Measurements from ENCODE around the gene ERMARD.
A peak's percentile ranks its signal among the peaks of the same experiment; 100 is the strongest.

Gene ERMARD

GRCh38 chr6:169798764-169799473, 47.5 kb downstream of the ERMARD start:
- intact Hi-C loops (cut with DNase I): loop anchor here (10.0 kb wide), 1 partner anchor 496 kb away; the partner anchor contains the start of gene DLL1
- DNase-seq: no peak

GRCh38 chr6:169799474-169799926, 48.1 kb downstream of the ERMARD start:
- intact Hi-C loops (cut with DNase I): loop anchor here (10.0 kb wide), 1 partner anchor 495 kb away; the partner anchor contains the start of gene DLL1
- DNase-seq: peak in 2 of 10 donors; percentile 35 to 70

GRCh38 chr6:169800116-169800667, 48.8 kb downstream of the ERMARD start:
- intact Hi-C loops (cut with DNase I): no loop called here
- peak in 1 of 10 donors; percentile 80 for DNase-seq

GRCh38 chr6:169800668-169801395, 49.4 kb downstream of the ERMARD start:
- intact Hi-C loops (cut with DNase I): no loop called here
- peak; percentile 51 to 96 (median 69) for DNase-seq

- intact Hi-C loops (cut with DNase I): no loop called here
- DNase-seq: peak in 2 of 10 donors; percentile 77 to 82
Observed at GRCh38 chr6:169801396-169802160, 50.2 kb downstream of the ERMARD start.

- intact Hi-C loops (cut with DNase I): no loop called here
- DNase-seq: no peak
Observed at GRCh38 chr6:169802790-169803189, 51.4 kb downstream of the ERMARD start.

- intact Hi-C loops (cut with DNase I): no loop called here
- DNase-seq: no peak
Observed at GRCh38 chr6:169803271-169803811, 51.9 kb downstream of the ERMARD start.

- intact Hi-C loops (cut with DNase I): no loop called here
- DNase-seq: peak in 1 of 10 donors; percentile 31
Observed at GRCh38 chr6:169803816-169804340, 52.5 kb downstream of the ERMARD start.

GRCh38 chr6:169804427-169804826, 53.0 kb downstream of the ERMARD start:
- no peak for DNase-seq
- intact Hi-C loops (cut with DNase I): no loop called here

- DNase-seq: no peak
- intact Hi-C loops (cut with DNase I): no loop called here
Observed at GRCh38 chr6:169805242-169805838, 53.9 kb downstream of the ERMARD start.

- intact Hi-C loops (cut with DNase I): no loop called here
- DNase-seq: no peak
Observed at GRCh38 chr6:169806701-169807100, 55.3 kb downstream of the ERMARD start.

GRCh38 chr6:169807229-169807628, 55.8 kb downstream of the ERMARD start:
- peak in 1 of 10 donors; percentile 28 for DNase-seq
- intact Hi-C loops (cut with DNase I): no loop called here

- no peak for DNase-seq
Observed at GRCh38 chr6:169807699-169808607, 56.5 kb downstream of the ERMARD start.

GRCh38 chr6:169808608-169808967, 57.2 kb downstream of the ERMARD start:
- intact Hi-C loops (cut with DNase I): no loop called here
- no peak for DNase-seq

More at GRCh38 chr6:169807699-169808607, 56.5 kb downstream of the ERMARD start:
- intact Hi-C loops (cut with DNase I): no loop called here

GRCh38 chr6:169809386-169809785, 58.0 kb downstream of the ERMARD start:
- intact Hi-C loops (cut with DNase I): no loop called here
- DNase-seq: no peak

GRCh38 chr6:169810066-169810989, 58.9 kb downstream of the ERMARD start:
- intact Hi-C loops (cut with DNase I): no loop called here
- no peak for DNase-seq

GRCh38 chr6:169811072-169811471, 59.6 kb downstream of the ERMARD start:
- intact Hi-C loops (cut with DNase I): no loop called here
- no peak for DNase-seq

All from posterior cingulate gyrus (tissue), 11 donors.